ENCODE data around the gene CMTR1. TPM values are rescaled to one million over a fixed set of nuclear protein-coding genes. Genes with fewer than 3 reads are reported as not detected.
"Not testable (repeated sequence)": the region's sequence is repeated elsewhere in the genome, so short reads cannot be mapped to it uniquely, and the experiment has no call there.

The CMTR1 gene, protein sequence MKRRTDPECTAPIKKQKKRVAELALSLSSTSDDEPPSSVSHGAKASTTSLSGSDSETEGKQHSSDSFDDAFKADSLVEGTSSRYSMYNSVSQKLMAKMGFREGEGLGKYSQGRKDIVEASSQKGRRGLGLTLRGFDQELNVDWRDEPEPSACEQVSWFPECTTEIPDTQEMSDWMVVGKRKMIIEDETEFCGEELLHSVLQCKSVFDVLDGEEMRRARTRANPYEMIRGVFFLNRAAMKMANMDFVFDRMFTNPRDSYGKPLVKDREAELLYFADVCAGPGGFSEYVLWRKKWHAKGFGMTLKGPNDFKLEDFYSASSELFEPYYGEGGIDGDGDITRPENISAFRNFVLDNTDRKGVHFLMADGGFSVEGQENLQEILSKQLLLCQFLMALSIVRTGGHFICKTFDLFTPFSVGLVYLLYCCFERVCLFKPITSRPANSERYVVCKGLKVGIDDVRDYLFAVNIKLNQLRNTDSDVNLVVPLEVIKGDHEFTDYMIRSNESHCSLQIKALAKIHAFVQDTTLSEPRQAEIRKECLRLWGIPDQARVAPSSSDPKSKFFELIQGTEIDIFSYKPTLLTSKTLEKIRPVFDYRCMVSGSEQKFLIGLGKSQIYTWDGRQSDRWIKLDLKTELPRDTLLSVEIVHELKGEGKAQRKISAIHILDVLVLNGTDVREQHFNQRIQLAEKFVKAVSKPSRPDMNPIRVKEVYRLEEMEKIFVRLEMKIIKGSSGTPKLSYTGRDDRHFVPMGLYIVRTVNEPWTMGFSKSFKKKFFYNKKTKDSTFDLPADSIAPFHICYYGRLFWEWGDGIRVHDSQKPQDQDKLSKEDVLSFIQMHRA
- total RNA-seq = 56.4 and 57.1 TPM in 2 replicates

DNA sequence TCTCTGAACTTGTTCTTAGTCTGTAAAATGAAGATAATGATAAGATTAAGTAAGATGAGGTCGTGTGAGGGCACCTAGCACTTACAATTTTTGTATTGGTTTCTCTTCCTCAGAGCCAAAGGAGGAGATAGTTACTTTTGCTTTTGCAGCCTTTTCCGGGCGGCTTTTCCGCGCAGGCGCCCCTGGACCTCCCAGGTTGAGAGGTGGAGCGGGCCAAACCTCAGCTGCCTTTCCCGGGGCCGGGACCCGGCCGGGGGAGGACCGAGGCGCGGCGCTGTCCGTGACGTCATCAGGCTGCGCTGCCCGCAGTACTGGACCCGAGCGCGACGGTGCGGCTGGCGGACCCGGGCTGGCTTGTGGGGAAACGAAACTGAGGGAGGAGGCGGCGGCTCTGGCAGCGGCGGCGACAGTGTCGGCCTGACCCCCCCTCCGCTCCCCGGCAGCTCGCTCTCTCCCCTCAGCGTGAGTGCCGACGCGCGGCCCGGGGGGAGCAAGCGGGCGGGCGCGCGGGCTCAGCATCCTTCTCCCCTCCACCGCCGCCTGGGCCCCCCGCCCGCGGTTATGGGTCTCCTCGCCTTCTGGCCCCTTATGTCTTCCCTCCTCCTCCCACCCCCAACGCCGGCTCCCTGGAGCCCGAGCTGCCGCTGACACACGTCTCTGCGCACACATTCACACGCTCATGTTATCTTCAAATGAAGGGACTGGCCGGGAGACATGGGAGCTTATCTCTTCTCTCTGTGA, at the start of gene CMTR1:
Gene CMTR1, plus strand, starts transcription at position 306 of the 741 bp plus-strand sequence. CDS start 2,409 bp downstream, outside the sequence.
- peak; percentile 100 for DNase-seq
- peaks cover 8% of the 10 kb centered on the region for H3K27me3 Mint-ChIP-seq
- H3K4me3 Mint-ChIP-seq = peak within 1 kb of the TSS; percentile 96
- H3K4me1 Mint-ChIP-seq = peaks cover 34% of the 10 kb centered on the region
- peak within 1 kb of the TSS; percentile 99 for H3K27ac Mint-ChIP-seq
- intact Hi-C loops (cut with micrococcal nuclease) = loop anchor here (1.0 to 5.0 kb wide), 9 partner anchors 64 to 841 kb away; partner anchors contain the start of genes CCDC167, MDGA1, PIM1 and SRSF3
- peaks cover 23% of the 10 kb centered on the region for H3K36me3 Mint-ChIP-seq (ENCODE audit: low read depth)
- peaks cover 6% of the 10 kb centered on the region for H3K9me3 Mint-ChIP-seq

DNA sequence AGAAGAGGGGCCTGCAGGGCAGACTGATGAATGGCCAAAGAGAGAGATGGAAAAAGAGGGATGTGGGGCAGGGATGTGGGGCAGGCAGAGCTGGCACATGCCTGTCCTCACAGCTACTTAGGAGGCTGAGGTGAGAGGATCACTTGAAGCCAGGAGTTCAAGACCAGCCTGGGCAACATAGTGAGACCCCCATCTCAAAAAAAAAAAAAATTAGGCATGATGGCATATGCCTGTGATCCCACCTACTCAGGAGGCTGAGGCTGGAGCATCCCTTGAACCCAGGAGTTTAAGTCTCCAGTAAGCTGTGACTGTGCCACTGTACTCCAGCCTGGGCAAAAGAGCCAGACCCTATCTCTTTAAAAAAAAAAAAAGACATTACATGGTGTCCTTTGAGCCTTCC, 44.4 kb upstream of the CMTR1 start:
- DNase-seq = no peak
- intact Hi-C loops (cut with micrococcal nuclease) = no loop called here
- Mint-ChIP-seq H3K36me3 (ENCODE audit: low read depth) (peaks cover 10% of the 10 kb centered on the region), H3K27me3 (no peaks in the 10 kb centered on the region), H3K4me1 (peaks cover 4% of the 10 kb centered on the region), H3K27ac (no peak overlapping the region), H3K4me3 (no peak overlapping the region), H3K9me3 (no peaks in the 10 kb centered on the region)

DNA sequence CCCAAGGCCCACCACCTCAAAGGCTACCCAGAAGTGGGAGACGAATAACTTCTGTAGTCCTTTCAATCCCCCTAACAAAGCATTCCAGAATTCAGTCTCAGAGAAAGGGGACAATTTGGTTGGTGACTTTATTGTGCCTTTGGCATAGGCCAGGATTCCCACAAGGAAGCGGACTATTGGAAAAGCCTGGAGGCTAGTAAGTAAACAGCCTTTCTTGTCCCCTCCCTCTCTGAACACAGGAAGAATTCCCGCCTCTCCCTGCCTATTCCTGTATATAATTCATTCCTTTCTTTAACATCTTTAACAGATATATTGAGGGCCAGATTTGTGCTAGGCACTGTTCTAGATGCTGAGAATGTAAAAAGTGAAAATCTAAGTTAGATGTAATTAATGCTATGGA, 43.2 kb upstream of the CMTR1 start:
- Mint-ChIP-seq H3K4me3 (no peak overlapping the region), H3K36me3 (ENCODE audit: low read depth) (peaks cover 7% of the 10 kb centered on the region), H3K27ac (no peak overlapping the region), H3K4me1 (peaks cover 4% of the 10 kb centered on the region), H3K9me3 (no peaks in the 10 kb centered on the region), H3K27me3 (no peaks in the 10 kb centered on the region)
- intact Hi-C loops (cut with micrococcal nuclease) = no loop called here
- DNase-seq = no peak

DNA sequence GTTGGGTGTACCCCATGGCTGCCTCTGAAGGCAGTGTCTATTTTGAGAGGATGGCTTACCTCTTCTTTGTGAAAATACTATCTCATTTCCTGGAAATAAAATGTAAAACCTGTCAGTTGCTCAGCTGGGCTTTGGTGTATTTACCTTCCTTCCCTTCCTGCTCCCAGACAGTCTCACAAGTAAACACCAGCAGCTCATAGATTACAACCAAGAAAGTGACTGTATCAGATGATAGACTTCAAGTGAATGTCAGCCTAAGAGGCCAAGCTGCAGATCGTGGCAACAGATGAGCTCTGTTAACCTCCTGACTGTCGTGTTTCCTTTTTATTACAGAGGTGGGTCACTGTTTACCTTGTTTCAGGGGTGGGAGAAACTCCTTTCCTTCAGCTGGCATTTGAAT, 41.9 kb upstream of the CMTR1 start:
- Mint-ChIP-seq H3K4me3 (no peak overlapping the region), H3K9me3 (no peaks in the 10 kb centered on the region), H3K4me1 (peaks cover 4% of the 10 kb centered on the region), H3K36me3 (ENCODE audit: low read depth) (peaks cover 7% of the 10 kb centered on the region), H3K27me3 (no peaks in the 10 kb centered on the region), H3K27ac (no peak overlapping the region)
- intact Hi-C loops (cut with micrococcal nuclease) = no loop called here
- no peak for DNase-seq

DNA sequence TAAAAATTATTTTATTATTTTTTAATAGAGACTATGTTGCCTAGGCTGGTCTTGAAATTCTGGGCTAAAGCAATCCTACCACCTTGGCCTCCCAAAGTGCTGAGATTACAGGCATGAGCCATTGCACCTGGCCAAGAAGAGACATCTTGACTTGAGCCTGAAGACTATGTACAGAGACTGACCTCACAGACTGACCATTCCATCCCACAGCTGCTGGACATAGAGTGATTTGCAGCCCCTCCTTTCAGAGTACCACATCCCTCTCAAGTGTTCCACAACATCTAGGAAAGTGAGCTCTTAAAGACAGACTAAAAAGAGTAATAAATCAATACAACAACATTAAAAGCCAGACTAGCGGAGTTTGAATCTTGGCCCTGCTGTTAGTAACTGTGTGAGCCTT, 40.2 kb upstream of the CMTR1 start:
- Mint-ChIP-seq H3K27me3 (peaks cover 1% of the 10 kb centered on the region), H3K27ac (no peak overlapping the region), H3K4me3 (no peak overlapping the region), H3K36me3 (ENCODE audit: low read depth) (peaks cover 2% of the 10 kb centered on the region), H3K9me3 (no peaks in the 10 kb centered on the region), H3K4me1 (peaks cover 4% of the 10 kb centered on the region)
- no peak for DNase-seq
- intact Hi-C loops (cut with micrococcal nuclease) = no loop called here

DNA sequence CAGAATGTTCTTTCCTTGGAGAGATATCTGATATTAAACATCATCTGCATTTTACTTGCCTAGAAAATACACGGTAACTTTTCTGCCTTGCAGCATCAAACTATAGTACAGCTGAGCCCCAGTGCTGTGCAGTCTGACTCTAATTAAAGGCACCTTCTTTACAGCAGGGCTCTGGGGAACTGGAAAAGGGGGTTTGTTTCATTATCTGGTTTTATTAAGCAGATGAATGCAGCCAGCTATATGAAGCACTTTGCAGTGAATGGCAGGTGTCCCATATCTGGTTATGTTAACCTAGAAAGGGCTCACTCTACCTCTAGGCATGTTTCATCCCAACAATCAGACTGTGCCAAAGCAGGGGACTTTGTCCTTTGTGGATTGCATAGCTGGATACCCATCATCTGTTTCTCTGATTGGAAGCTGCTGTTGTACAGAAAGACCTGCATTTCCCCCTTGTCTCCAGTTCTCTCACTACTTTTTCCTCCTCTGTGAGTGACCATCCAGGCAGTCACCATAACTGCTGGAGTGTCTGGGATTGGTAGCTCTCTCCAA, 39.6 kb upstream of the CMTR1 start:
- no peaks in the 10 kb centered on the region for H3K9me3 Mint-ChIP-seq

DNA sequence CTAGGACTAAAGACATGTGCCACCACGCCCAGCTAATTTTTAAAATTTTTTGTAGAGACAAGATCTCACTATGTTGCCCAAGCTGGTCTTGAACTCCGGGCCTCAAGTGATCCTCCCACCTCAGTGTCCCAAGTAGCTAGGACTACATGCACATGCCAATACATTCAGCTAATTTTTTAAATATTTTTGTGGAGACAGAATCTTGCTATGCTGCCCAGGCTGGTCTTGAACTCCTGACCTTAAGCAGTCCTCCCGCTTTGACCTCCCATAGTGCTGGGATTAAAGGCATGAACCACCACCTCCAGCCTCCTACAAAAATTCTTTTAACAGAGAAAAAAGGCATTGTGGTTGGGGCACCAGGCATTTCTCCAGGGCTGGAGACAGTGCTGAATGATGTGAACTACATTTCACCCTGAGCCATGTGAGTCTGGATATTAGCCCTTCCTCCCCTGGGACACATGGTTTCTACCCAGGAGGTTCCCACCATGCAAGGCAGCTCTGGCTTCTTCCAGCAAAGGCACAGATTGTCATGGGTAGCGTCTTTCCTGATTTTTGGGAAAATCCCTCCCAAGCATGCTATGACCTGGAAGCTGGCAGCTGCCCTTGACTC, 36.3 kb upstream of the CMTR1 start:
- Mint-ChIP-seq H3K9me3 (no peaks in the 10 kb centered on the region), H3K36me3 (ENCODE audit: low read depth) (peaks cover 2% of the 10 kb centered on the region), H3K4me3 (no peak overlapping the region), H3K4me1 (peaks cover 2% of the 10 kb centered on the region), H3K27ac (no peak overlapping the region), H3K27me3 (peaks cover 15% of the 10 kb centered on the region)
- DNase-seq = no peak
- intact Hi-C loops (cut with micrococcal nuclease) = no loop called here

More for the DNA sequence above, 39.6 kb upstream of the CMTR1 start:
- Mint-ChIP-seq H3K4me1 (peaks cover 4% of the 10 kb centered on the region), H3K36me3 (ENCODE audit: low read depth) (peaks cover 2% of the 10 kb centered on the region), H3K27ac (no peak overlapping the region), H3K4me3 (no peak overlapping the region), H3K27me3 (peaks cover 3% of the 10 kb centered on the region)
- intact Hi-C loops (cut with micrococcal nuclease) = no loop called here
- DNase-seq = no peak

DNA sequence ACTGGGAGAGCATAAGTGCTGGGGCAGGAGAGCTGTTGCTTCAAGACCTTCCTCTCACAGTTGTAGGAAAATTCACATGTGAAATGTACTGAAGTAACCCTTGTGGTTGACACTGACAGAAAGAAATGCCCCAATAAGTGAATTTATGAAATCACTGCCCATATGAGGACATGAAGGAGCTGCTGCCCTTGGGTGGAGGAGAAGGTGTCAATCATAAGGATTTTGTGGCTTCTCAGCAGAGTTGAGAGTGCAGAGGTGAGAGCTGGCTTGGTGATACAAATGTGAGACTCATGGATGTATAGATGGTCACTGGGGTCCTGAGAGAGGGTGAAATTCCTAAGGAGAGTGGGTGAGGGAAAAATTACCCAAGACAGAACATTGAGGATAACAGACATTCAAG, 33.9 kb upstream of the CMTR1 start:
- Mint-ChIP-seq H3K36me3 (ENCODE audit: low read depth) (no peaks in the 10 kb centered on the region), H3K4me3 (no peak overlapping the region), H3K27me3 (peaks cover 30% of the 10 kb centered on the region), H3K9me3 (no peaks in the 10 kb centered on the region), H3K27ac (no peak overlapping the region), H3K4me1 (peaks cover 2% of the 10 kb centered on the region)
- intact Hi-C loops (cut with micrococcal nuclease) = no loop called here
- no peak for DNase-seq

DNA sequence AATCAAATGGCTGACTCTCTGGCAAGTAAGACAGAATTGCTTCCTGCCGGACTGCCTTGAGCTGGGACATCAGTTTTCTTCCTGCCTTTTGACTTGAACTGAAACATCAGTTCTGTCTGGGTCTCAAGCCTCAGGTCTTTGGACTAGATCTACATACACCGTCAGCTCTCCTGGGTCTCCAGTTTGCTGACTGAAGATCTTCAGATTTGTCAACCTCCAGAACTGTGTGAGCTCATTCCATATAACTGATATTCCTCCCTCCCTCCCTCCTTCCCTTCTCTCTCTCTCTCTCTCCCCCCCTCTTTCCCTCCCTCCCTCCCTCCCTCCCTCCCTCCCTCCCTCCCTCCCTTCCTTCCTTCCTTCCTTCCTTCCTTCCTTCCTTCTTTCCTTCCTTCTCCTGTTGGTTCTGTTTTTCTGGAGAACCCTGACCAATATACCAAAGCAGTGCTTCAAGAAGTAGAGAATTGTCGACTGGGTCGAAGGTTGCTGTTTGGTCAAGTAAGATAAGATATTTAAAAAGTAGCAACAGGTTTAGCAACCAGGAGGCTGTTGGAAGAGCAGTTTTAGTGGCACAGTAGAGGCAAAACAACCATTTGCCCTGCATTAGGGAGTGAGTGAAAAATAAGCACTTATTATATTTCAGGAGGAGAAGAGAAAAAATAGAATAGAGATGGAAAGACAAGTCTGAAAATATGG, 33.1 kb upstream of the CMTR1 start:
- no peak overlapping the region for H3K27ac Mint-ChIP-seq
- intact Hi-C loops (cut with micrococcal nuclease) = no loop called here
- peaks cover 33% of the 10 kb centered on the region for H3K27me3 Mint-ChIP-seq

DNA sequence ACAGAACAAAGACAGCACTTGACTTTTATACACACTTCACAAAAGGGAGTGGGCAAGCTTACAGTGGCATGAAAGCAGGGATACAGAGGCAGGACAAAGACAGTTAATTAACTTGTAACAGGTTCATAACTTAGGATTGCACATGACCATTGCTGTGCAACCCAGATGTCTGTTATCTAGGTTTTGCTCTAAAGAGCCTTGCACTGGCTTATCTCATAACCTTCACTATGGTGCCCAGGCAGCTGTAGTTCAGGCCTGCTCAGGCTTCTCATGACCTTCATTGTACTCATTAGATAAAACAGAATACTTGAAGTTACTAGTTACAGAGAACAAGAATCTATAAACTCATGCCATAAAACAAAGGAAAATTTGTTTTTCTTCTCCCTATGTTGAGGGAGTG, 31.4 kb upstream of the CMTR1 start:
- H3K27ac Mint-ChIP-seq; H3K36me3 Mint-ChIP-seq (ENCODE audit: low read depth); H3K4me3 Mint-ChIP-seq; H3K4me1 Mint-ChIP-seq; DNase-seq; intact Hi-C loops (cut with micrococcal nuclease); H3K9me3 Mint-ChIP-seq: not testable (repeated sequence)
- peaks cover 38% of the 10 kb centered on the region for H3K27me3 Mint-ChIP-seq

More for the DNA sequence above, 33.1 kb upstream of the CMTR1 start:
- peaks cover 2% of the 10 kb centered on the region for H3K4me1 Mint-ChIP-seq
- H3K36me3 Mint-ChIP-seq (ENCODE audit: low read depth) = no peaks in the 10 kb centered on the region
- H3K9me3 Mint-ChIP-seq = no peaks in the 10 kb centered on the region
- H3K4me3 Mint-ChIP-seq = no peak overlapping the region
- no peak for DNase-seq

DNA sequence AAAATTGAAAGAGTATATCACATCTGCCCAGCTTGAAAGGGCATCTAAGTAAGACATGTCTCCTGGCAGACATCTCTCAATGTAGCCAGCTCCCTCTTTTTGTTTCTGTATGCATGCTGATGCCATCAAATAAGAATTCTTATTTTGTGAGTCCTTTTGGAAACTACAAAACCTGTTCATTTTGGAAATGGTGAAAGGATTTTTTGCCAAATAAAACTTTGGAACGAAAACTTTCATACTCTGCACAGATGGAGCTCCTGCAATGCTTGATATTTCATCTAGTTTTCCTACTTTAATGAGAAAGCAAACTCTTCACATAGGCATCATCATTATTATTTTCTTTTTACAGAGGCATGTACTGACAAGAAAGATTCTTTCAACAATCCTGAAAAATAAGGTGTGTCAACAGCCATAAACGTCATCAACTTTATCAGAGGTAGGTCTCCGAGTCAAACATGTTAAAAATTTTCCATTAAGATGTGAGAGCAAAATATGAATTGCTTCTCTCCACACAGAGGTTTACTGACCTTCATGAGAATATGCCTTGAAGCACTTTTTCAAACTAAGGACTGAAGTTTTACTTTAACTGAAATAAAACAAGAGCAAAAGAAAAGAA, 26.2 kb upstream of the CMTR1 start:
- Mint-ChIP-seq H3K27ac (no peak overlapping the region), H3K4me3 (no peak overlapping the region), H3K4me1 (no peaks in the 10 kb centered on the region), H3K9me3 (no peaks in the 10 kb centered on the region), H3K27me3 (peaks cover 53% of the 10 kb centered on the region), H3K36me3 (ENCODE audit: low read depth) (no peaks in the 10 kb centered on the region)
- intact Hi-C loops (cut with micrococcal nuclease) = no loop called here
- DNase-seq = no peak

DNA sequence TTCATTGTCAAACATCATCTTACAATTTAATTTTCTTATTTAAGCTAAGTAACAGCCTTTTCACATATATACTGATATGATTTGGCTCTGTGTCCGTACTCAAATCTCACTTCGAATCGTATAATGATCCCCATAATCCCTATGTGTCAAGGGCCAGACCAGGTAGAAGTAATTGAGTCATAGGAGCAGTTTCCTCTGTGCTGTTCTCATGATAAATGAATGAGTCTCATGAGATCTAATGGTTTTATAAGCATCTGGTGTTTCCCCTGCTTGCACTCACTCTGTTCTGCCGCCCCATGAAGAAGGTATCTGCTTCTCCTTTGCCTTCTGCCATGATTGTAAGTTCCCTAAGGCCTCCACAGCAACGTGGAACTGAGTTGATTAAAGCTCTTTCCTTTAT, 25.1 kb upstream of the CMTR1 start:
- Mint-ChIP-seq H3K36me3 (ENCODE audit: low read depth) (no peaks in the 10 kb centered on the region), H3K27me3 (peaks cover 51% of the 10 kb centered on the region), H3K4me3 (no peak overlapping the region), H3K9me3 (no peaks in the 10 kb centered on the region), H3K27ac (no peak overlapping the region), H3K4me1 (no peaks in the 10 kb centered on the region)
- DNase-seq = no peak
- intact Hi-C loops (cut with micrococcal nuclease) = no loop called here

Measured in activated CD4-positive, alpha-beta T cell treated with anti-CD3 and anti-CD28 coated beads, Interleukin-2, amount 10 ng/mL, durations not matched to agents 24 days and 14 days (primary cell).